H1 (cell line): Measurements from ENCODE around the gene HES5. TPM values are rescaled to one million over a fixed set of nuclear protein-coding genes. Genes with fewer than 3 reads are reported as not detected.

Experiments
- CTCF ChIA-PET: fragments of 300-600 bp; sonication (Branson Sonifier 250); formaldehyde crosslinking; loops from one replicate; lab custom pipeline; 2021; ENCODE audit not compliant: partially characterized antibody; lab: Charles Lee
- POLR2A ChIA-PET: fragments of 300-600 bp; sonication (Branson Sonifier 250); formaldehyde crosslinking; loops from one replicate; lab custom pipeline; 2021; ENCODE audit warnings: inconsistent platforms; ENCODE audit not compliant: partially characterized antibody; lab: Charles Lee
- DNase-seq, 2 experiments: peaks; one replicate each; pipeline versions ENCODE4 v3.0.0 to v3.0.0-alpha.2; 2010 to 2022; ENCODE audit warnings: low spot score in 2 of 2, low read depth in 1 of 2, mixed read lengths in 1 of 2
- FAIRE-seq: peaks from 2 replicates; lab custom pipeline; 2011; peaks lifted over from hg19 to GRCh38; lab: Jason Lieb, UNC
- H2AFZ ChIP-seq: 2 replicates; pipeline ENCODE4 v1.8.1; 2012; ENCODE audit warnings: low read length, inconsistent platforms
- H2AK5ac ChIP-seq: 2 replicates; pipeline ENCODE4 v1.6.1; 2013; ENCODE audit warnings: low read depth, low read length
- H2BK120ac ChIP-seq: replicated peaks from 2 replicates; pipeline ENCODE3; 2013; ENCODE audit warnings: low read depth, low read length, inconsistent platforms
- H2BK12ac ChIP-seq: 2 replicates; pipeline ENCODE4 v1.6.1; 2013; ENCODE audit warnings: low read depth, low read length
- H2BK15ac ChIP-seq: 2 replicates; pipeline ENCODE4 v1.6.1; 2013; ENCODE audit warnings: low read length
- H2BK20ac ChIP-seq: 2 replicates; pipeline ENCODE4 v1.6.1; 2013; ENCODE audit warnings: low read length
- H2BK5ac ChIP-seq: 2 replicates; pipeline ENCODE4 v1.6.1; 2013; ENCODE audit warnings: low read depth, low read length
- H3K14ac ChIP-seq: 2 replicates; pipeline ENCODE4 v1.6.1; 2013; ENCODE audit warnings: inconsistent platforms; ENCODE audit not compliant: insufficient read length
- H3K18ac ChIP-seq: 2 replicates; pipeline ENCODE4 v1.6.1; 2013; ENCODE audit warnings: low read length; ENCODE audit errors: extremely low read depth
- H3K23ac ChIP-seq: 2 replicates; pipeline ENCODE4 v1.6.1; 2013; ENCODE audit warnings: inconsistent platforms; ENCODE audit not compliant: insufficient read length
- H3K23me2 ChIP-seq: 2 replicates; pipeline ENCODE4 v1.6.1; 2013; ENCODE audit warnings: low read depth, low read length
- H3K27ac ChIP-seq: 2 replicates; pipeline ENCODE4 v1.6.1; 2011; ENCODE audit warnings: low read depth, low read length, inconsistent platforms
- H3K27me3 ChIP-seq, 4 experiments: replicated peaks in 1 of 4; 1 replicate in 1 of 4; 2 replicates in 3 of 4; pipeline versions ENCODE4 v1.6.1 to v1.8.1; 2011 to 2013; ENCODE audit warnings: low read length in 3 of 4, mild to moderate bottlenecking in 3 of 4, inconsistent platforms in 2 of 4, mixed read lengths in 2 of 4, moderate library complexity in 1 of 4; ENCODE audit not compliant: control insufficient read depth in 3 of 4, insufficient read depth in 3 of 4; ENCODE audit errors: extremely low read depth in 1 of 4
- H3K36me3 ChIP-seq, 4 experiments: 2 replicates each; pipeline versions ENCODE4 v1.6.1 to v1.8.1; 2011 to 2013; ENCODE audit warnings: mild to moderate bottlenecking in 4 of 4, low read length in 3 of 4, moderate library complexity in 2 of 4, control low read depth in 1 of 4, inconsistent platforms in 1 of 4; ENCODE audit not compliant: insufficient read depth in 4 of 4, control insufficient read depth in 2 of 4
- H3K4ac ChIP-seq: replicated peaks from 2 replicates; pipeline ENCODE3; 2013; ENCODE audit warnings: low read length, low read depth, mixed read lengths, inconsistent platforms; ENCODE audit not compliant: insufficient read length
- H3K4me1 ChIP-seq, 4 experiments: replicated peaks in 1 of 4; 1 replicate in 1 of 4; 2 replicates in 3 of 4; pipeline versions ENCODE4 v1.6.1 to v1.8.1; 2011 to 2013; ENCODE audit warnings: low read length in 3 of 4, inconsistent platforms in 2 of 4, mixed read lengths in 1 of 4; ENCODE audit not compliant: insufficient read depth in 4 of 4, control insufficient read depth in 3 of 4
- H3K4me2 ChIP-seq, 2 experiments: 2 replicates each; pipeline versions ENCODE4 v1.6.1 to v1.8.1; 2011 to 2013; ENCODE audit warnings: low read depth in 2 of 2, low read length in 2 of 2, control low read depth in 1 of 2, inconsistent platforms in 1 of 2, mild to moderate bottlenecking in 1 of 2; ENCODE audit not compliant: insufficient read depth in 1 of 2
- H3K4me3 ChIP-seq, 4 experiments: fragments of 200-600, 300-600 bp in 1 of 4; sonication (generic), shearing (Covaris generic), sonication (Bioruptor Twin) in 1 of 4; 2 replicates each; pipeline versions ENCODE4 v1.5.1 to v1.8.1; 2011 to 2016; ENCODE audit warnings: low read length in 4 of 4, low read depth in 3 of 4, control low read depth in 2 of 4, inconsistent platforms in 2 of 4, mild to moderate bottlenecking in 2 of 4, mixed read lengths in 1 of 4, moderate library complexity in 1 of 4; ENCODE audit not compliant: insufficient read depth in 2 of 4; ENCODE audit errors: extremely low read depth in 1 of 4
- H3K56ac ChIP-seq: replicated peaks from 2 replicates; pipeline ENCODE3; 2013; ENCODE audit warnings: low read depth, mild to moderate bottlenecking, mixed read lengths, low read length, inconsistent platforms; ENCODE audit not compliant: insufficient read length
- H3K79me1 ChIP-seq: 2 replicates; pipeline ENCODE4 v1.6.1; 2013; ENCODE audit warnings: low read depth, low read length, control low read depth
- H3K79me2 ChIP-seq, 2 experiments: 2 replicates each; pipeline versions ENCODE4 v1.6.1 to v1.8.1; 2012 to 2013; ENCODE audit warnings: low read length in 2 of 2, mild to moderate bottlenecking in 2 of 2, inconsistent platforms in 1 of 2; ENCODE audit not compliant: insufficient read depth in 2 of 2, control insufficient read depth in 1 of 2
- H3K9ac ChIP-seq, 4 experiments: replicated peaks in 1 of 4; 1 replicate in 1 of 4; 2 replicates in 3 of 4; pipeline versions ENCODE4 v1.6.1 to v1.8.1; 2011 to 2013; ENCODE audit warnings: low read depth in 3 of 4, low read length in 3 of 4, control low read depth in 2 of 4, mild to moderate bottlenecking in 2 of 4, moderate library complexity in 2 of 4, inconsistent platforms in 1 of 4; ENCODE audit errors: extremely low read depth in 1 of 4
- H3K9me3 ChIP-seq, 2 experiments: 2 replicates each; pipeline versions ENCODE4 v1.6.1 to v1.8.1; 2012 to 2013; ENCODE audit warnings: mild to moderate bottlenecking in 2 of 2, moderate library complexity in 2 of 2, control low read depth in 1 of 2, inconsistent platforms in 1 of 2, low read depth in 1 of 2, low read length in 1 of 2, mixed read lengths in 1 of 2; ENCODE audit not compliant: insufficient read depth in 2 of 2
- H4K20me1 ChIP-seq, 2 experiments: replicated peaks in 1 of 2; 2 replicates each; pipeline versions ENCODE3 to v1.8.1; 2011 to 2013; ENCODE audit warnings: inconsistent platforms in 2 of 2, low read length in 2 of 2, mild to moderate bottlenecking in 1 of 2; ENCODE audit not compliant: insufficient read depth in 2 of 2, control insufficient read depth in 1 of 2
- H4K5ac ChIP-seq: 2 replicates; pipeline ENCODE4 v1.6.1; 2013; ENCODE audit warnings: low read length, low read depth, mixed read lengths, inconsistent platforms; ENCODE audit not compliant: insufficient read length
- H4K8ac ChIP-seq: 2 replicates; pipeline ENCODE4 v1.8.0; 2013; ENCODE audit warnings: mild to moderate bottlenecking, moderate library complexity, low read length, inconsistent platforms; ENCODE audit not compliant: insufficient read depth; ENCODE audit errors: extremely low read depth
- H4K91ac ChIP-seq: replicated peaks from 2 replicates; pipeline ENCODE3; 2013; ENCODE audit warnings: low read length, mixed read lengths, inconsistent platforms; ENCODE audit not compliant: insufficient read length
- CBX5 ChIP-seq: fragments of 300-800, 300-1000 bp; sonication (generic); IDR thresholded peaks from 2 replicates; pipeline ENCODE4 v1.7.1; 2016; ENCODE audit warnings: antibody characterized with exemption, low read length, low read depth
- PHF8 ChIP-seq: fragments of 200-600 bp; sonication (generic); conservative IDR thresholded peaks from 2 replicates; pipeline ENCODE4 v1.7.1; 2012; ENCODE audit warnings: low read depth, mild to moderate bottlenecking, inconsistent platforms, low read length, moderate library complexity
- USF2 ChIP-seq: IDR thresholded peaks from 2 replicates; pipeline ENCODE4 v1.6.1; 2011; ENCODE audit warnings: low read length, improper control_type of control experiment
- WGBS, 2 experiments: shearing (Covaris generic) in 1 of 2; methylation state at CpG; one replicate each; pipeline versions ENCODE4 v1.1.6 to v1.1.7; 2013 to 2015; ENCODE audit warnings: low lambda C conversion rate in 2 of 2, mixed read lengths in 2 of 2, inconsistent platforms in 1 of 2, low coverage in 1 of 2, missing lambda C conversion rate in 1 of 2; ENCODE audit not compliant: insufficient replicate concordance in 2 of 2, insufficient coverage in 1 of 2, insufficient read length in 1 of 2; ENCODE audit errors: extremely low coverage in 1 of 2, missing lambda C conversion rate in 1 of 2; 5-methylcytosine and 5-hydroxymethylcytosine counted together
- polyA plus RNA-seq, 7 experiments: library from polyadenylated mRNA; depleted of rRNA in 3 of 7; stranded (reverse) in 5 of 7; unstranded in 2 of 7; fragments of >200 nt in 5 of 7; fragments of 200-250 nt in 2 of 7; gene quantifications; 1 replicate in 5 of 7; 2 replicates in 1 of 7; 4 replicates in 1 of 7; pipeline versions ENCODE4 v1.2.1 to v1.2.3, GENCODE V29; 2011 to 2013; ENCODE audit warnings: missing spikeins in 2 of 7, mixed read lengths in 2 of 7
- total RNA-seq: library from RNA; stranded (reverse); fragmentation: NEBNext Ultra II Directional; extraction: Animal tissue kit (Norgen Biotek cat#: 25700); gene quantifications from 2 replicates; pipeline ENCODE4 v1.2.1, GENCODE V29; 2021
- TF ChIP-seq, protein P1 (sequence below): IDR thresholded peaks from 2 replicates; pipeline ENCODE4 v1.6.1; 2012; ENCODE audit warnings: inconsistent platforms

The HES5 gene
- total and polyA plus RNA-seq, 2 of the 8 experiments (the other 6 are each of a cell fraction or from before 2014, with no cell fraction given) = 0.22 TPM; not detected in 1

GRCh38 chr1:2556678-2557481 is 26.8 kb upstream of the HES5 start:
- peak overlapping the region; percentile 32 for H3K4ac ChIP-seq
- H3K27ac ChIP-seq = no peak overlapping the region
- peak overlapping the region; percentile 55 for H4K91ac ChIP-seq
- no peak overlapping the region for H2BK20ac ChIP-seq
- H3K79me2 ChIP-seq = no peaks in the 10 kb centered on the region
- WGBS, 2 experiments = 92% methylated on average over 20 of the region's 24 CpGs; no CpG with 5 or more reads in 1 of the 2 experiments
- no peaks in the 10 kb centered on the region for H3K36me3 ChIP-seq
- no peak overlapping the region for H4K8ac ChIP-seq
- no peak for DNase-seq
- no peaks in the 10 kb centered on the region for H3K23me2 ChIP-seq
- no peak overlapping the region for H3K14ac ChIP-seq
- H3K79me1 ChIP-seq = no peaks in the 10 kb centered on the region
- H3K4me3 ChIP-seq = no peak overlapping the region
- H2AFZ ChIP-seq = no peak overlapping the region
- ChIA-PET CTCF (interaction anchor here (1.2 to 1.6 kb wide), 3 partner anchors 18 to 28 kb away, joined by 3 read pairs; no protein-coding TSS in a partner anchor), POLR2A (interaction anchor here (0.9 kb wide), 1 partner anchor 8 kb away, joined by 3 read pairs; no protein-coding TSS in a partner anchor)
- H3K23ac ChIP-seq = no peak overlapping the region
- H3K56ac ChIP-seq = no peak overlapping the region
- no peak overlapping the region for H3K9ac ChIP-seq
- no peak overlapping the region for H3K18ac ChIP-seq
- H2BK15ac ChIP-seq = no peak overlapping the region
- peak overlapping the region; percentile 22 for H2BK120ac ChIP-seq
- no peaks in the 10 kb centered on the region for H4K20me1 ChIP-seq
- no peaks in the 10 kb centered on the region; a peak in 1 of 4 replicates for H3K9me3 ChIP-seq
- peaks cover 0 to 6% (median 0%) of the 10 kb centered on the region in 4 experiments; a peak in 2 of 7 replicates for H3K4me1 ChIP-seq
- H3K27me3 ChIP-seq = no peaks in the 10 kb centered on the region
- no peak overlapping the region for H2BK12ac ChIP-seq
- H4K5ac ChIP-seq = no peak overlapping the region
- no peak for FAIRE-seq
- no peak overlapping the region for H3K4me2 ChIP-seq
- no peak overlapping the region for H2AK5ac ChIP-seq
- no peak overlapping the region for H2BK5ac ChIP-seq
- TF ChIP-seq, protein P1, sequence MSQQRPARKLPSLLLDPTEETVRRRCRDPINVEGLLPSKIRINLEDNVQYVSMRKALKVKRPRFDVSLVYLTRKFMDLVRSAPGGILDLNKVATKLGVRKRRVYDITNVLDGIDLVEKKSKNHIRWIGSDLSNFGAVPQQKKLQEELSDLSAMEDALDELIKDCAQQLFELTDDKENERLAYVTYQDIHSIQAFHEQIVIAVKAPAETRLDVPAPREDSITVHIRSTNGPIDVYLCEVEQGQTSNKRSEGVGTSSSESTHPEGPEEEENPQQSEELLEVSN = no peak
- TF ChIP-seq PHF8 (no peak), CBX5 (no peak), USF2 (no peak)
